T follicular helper cell (primary cell): ENCODE data around the gene SPPL2C.

Experiments used
- DNase-seq: peaks from one replicate; pipeline ENCODE4 v3.0.0-alpha.2; 2020; ENCODE audit warnings: low read depth

Gene SPPL2C

DNA sequence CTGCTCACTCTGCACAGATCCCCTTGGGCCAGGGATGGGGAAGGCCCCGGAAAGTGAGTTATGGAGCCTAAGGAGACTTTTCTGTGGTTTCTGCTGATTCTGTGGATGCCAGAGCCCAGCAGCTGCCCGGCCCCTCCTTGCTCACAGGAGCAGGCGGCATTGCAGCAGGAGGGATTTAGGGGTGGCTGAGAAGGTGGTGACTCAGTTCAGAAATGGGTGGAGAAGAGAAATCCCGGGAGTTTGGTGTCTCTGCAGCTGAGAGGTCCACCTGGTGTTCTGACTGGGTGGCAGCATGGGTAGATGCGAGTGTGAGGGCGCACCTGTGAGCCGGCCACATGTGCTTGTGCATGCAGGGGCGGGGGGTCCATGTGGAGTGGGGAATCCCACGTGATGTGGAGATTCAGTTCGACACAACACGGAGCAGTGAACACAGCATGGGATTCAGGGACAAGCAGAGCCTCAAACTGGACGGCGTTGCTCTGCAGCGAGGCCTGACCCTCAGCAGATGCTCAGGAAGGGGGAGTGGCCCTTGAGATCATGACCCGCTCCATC is 16.0 kb upstream of the SPPL2C start:
- no peak for DNase-seq

DNA sequence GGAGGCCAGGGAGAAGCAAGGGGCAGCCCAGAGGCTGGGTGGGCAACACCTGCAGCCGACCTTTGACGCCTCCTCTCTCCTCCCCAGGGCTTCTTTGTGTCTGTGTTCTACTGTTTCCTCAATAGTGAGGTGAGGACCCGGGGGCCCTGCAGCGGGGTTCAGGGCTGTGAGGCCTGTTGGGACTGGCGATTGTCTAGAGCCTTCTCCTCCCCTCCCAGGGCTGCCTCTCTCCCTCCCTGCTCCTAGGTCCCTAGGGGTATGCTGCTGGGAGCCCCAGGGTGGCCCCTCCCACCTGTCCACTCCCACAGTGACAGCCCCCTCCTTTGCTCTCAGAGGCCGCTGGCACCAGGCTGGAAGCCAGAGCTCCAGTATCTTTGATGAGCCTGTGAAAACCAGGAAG is 10.8 kb upstream of the SPPL2C start:
- no peak for DNase-seq

DNA sequence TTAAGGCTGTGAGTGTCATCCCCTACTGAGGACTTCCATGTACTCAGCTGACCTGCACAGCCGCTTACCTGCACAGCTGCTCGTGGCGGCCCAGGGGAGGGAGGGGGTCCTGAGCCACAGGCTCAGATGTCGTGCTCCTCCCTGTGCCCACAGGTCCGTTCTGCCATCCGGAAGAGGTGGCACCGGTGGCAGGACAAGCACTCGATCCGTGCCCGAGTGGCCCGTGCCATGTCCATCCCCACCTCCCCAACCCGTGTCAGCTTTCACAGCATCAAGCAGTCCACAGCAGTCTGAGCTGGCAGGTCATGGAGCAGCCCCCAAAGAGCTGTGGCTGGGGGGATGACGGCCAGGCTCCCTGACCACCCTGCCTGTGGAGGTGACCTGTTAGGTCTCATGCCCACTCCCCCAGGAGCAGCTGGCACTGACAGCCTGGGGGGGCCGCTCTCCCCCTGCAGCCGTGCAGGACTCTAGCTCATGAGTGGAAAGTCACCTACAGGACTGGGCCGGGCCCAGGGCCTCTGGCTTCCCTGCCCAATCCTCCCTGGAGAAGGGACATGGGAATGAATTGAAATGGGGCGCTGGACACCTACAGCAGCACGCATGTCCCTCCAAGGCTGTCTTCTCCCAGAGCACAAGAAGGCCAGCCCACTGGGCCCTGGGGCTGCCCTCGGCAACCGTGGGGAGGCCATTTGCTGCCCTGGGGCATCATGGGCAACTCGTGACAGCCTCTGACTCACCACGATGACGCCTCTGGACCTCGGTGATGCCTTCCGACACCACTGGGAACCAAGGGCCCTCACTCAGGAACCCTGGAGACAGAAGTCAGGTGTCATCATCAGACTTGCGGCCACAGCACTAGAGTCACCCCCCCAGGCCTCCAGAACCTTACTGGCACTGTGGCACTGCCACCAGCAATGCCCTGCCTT is 9.9 kb upstream of the SPPL2C start:
- no peak for DNase-seq

DNA sequence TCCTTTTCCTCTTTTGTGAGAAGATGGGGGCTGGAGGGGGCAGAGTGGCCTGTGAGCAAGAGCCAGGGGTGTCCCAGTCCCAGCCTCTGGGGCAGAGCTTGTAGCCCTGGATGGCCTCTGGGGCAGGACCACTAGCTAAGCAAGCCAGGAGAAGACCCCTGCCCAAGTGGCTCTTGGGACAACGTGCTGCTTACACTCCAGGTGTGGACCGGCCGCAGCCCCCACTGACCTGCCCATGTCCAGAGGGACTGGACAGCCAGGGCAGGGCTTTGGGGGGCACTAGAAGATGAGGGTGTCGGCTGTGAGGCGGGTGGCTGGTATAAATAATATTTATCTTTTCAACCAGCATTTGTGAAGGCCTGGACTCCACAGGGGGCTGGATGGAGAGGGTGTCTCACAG is 9.2 kb upstream of the SPPL2C start:
- no peak for DNase-seq

DNA sequence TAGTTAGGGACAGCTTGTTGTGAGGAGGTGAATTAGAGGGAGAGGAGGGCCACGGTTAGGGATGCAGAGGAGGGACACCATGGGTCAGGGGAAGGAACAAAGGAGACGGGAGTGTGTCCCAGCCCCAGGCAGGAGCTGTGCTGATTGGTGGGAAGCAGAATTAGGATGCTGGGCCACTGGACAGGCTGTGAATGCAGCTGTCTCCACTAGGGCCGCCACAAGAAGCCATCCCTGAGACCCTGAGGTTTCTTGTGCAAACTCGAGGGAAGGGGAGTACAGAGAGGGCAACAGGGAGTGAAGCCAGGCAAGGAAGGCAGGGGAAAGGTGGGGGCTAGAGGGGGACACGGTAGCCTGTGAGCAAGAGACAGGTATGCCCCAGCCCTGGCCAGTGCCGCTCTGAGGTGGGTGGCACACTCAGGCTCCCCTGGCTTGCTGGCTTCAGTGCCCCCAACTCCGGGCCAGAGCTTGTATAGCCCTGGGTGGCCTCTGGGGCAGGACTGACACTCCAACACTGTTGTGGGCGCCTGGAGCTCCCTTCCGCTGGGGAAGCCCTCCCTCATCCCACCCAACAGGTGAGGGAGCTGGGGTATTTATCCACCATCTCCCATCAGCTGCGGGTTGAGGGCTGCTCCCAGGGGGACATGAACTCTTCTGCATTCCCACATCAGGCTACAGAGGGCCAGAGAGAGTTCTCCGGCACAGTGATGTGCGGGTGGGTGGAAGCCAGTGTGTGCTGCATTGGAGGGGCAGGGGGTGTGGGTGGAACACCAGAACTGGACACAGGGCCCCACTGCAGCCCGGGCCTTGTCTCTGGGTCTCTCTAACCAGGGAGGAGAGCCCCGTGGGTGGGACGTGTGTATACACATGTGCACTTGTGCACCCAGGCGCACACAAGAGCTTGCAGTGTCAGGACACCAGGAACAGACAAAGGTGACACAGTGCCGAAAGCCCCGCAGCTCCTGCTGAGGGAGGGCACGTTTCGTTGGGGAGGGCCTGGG is 8.3 kb upstream of the SPPL2C start:
- no peak for DNase-seq

DNA sequence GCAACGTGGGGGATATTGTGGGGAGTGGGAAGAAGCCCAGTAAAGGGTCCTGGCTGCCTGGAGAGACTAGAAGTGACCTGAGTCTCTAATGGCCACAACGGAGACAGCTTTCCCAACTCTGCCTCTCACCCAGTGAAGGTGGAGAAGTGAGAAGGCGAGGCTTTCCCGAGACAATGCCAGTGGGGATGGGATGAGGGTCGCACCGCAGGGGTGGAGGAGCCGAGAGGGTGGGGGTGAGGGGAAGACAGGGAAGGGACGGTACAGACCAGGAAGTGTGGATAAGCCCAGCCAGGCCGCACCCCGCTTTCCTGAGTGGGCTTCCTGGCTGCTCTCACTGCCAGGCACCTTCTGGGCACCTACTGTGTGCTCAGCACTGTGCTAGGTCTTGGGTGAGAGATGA is 7.5 kb upstream of the SPPL2C start:
- DNase-seq, result no peak

DNA sequence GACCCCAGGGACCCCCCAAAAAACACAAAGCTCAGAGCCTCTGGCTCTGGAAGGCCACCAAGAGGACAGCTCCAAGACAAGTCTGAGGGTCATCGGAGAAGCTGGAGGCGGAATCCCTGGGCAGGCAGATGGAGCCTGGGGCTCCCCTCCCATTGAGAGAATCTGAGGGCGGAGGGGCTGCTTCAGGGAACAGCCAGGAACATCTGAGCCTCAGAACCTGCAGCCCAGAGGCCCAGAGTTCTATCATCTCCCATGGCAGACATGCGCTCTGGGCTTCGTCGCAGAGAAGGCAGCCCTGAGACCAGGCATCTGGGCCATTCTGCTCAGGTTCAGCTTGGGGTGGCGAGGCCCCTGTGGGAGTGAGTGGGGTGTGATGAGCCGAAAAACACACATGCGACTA is 7.1 kb upstream of the SPPL2C start:
- DNase-seq, result no peak

DNA sequence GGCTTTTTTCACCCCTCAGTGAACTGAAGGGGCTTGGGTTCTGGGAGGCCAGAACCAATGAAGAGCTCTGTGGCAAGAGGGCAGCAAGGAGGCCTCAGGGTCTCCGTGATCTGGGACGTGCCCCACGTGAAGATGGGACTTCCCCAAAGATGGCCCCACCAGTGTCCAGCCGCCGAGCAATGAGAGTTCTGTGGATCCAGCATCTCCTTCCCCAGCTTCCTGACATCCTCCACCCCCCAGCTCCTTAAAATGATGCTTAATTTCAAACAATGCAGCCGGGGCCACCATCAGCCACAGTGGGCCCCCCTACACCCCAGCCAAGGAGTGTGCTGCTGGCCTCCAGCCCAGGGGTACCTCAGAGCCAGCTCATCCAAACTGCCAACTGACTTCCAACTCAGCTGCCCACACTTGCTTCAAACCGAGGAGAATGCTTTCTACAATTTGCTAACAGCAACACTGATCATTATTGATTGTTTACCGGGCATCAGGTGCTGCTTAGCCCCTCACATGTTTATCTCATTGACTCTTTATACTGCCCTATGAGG is 5.9 kb upstream of the SPPL2C start:
- no peak for DNase-seq

DNA sequence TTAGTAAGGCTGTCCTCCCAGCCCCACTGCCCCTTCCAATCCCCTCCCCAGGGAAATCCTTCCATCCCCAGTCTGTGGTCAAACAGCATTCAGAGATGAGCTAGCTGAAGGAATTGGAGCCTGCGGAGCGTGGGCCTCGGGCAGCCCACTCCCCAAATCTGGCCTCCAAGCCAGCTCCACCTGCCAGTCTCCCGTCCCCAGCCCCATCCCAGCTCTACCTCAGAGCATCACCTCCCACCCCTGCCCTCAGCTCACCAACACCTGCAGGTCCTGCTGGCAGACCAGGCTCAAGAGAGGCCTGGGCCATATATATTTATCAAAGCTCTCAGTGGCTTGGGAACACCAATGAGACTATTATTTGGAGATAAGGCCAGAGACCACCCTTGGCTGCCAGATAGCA is 5.2 kb upstream of the SPPL2C start:
- DNase-seq, result no peak

DNA sequence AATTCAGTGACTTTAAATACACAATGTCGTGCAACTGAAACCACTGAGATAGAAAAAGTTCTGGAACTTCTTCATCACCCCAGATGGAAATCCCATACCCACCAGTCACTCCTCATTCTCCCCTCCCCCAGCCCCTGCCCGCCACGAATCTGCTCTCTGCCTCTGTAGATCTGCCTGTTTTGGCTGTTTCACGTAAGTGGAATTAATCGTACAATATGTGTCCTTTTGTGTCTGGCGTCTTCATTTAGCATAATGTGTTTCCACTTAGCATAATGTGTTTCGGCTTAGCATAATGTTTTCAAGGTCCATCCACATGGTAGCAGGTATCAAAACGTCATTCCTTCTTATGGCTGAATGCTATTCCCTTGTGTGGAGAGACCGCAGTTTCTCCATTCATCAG is 3.5 kb upstream of the SPPL2C start:
- no peak for DNase-seq

DNA sequence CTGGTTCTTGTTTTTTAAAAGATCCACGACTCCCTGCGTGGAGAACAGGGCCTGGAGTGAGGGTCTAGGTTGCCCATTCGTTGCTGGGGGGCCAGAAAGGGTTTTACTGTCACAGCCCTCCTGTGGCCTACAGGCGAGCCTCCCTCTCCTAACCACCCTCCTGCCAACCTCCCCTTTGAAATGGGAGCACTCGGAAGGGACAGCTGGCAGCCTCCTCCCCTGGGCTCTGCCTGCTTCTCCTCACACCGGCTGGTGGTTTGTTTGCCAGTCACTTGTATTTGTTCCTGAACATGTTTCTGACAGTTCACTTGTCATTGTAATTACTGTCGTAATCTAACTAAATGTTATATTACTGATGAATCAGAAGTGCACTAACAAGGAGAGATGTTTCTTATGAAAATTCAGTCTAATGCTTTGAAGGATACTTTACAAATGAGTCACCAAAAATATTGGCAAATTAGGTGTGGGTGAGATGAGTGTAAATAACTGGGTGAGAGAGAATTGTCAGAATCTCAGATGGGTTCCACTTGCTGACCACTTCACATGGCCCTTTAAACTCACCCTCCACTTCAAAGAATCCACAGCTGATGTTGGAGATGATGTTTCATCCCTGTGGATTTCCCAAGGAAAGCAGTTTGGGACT is 2.7 kb upstream of the SPPL2C start:
- DNase-seq, result no peak

DNA sequence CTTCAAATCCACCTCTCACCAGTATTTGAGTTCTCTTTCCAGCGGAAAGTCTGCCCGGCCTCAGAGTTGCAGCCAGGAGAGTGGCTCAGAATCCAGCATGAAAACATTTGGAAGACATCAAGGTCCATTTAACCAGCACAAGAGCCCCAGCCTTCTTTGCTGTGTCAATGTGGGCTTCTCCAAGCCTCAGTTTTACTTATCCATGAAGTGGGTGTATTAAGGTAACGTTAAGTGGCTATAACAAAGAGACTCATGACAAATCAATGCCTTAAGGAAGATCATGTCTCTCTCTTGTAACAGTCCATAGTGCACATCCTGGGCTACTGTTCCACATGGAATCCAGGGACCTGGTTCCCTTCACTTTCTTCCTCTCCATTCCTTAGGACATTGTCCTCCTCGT is 959 bp upstream of the SPPL2C start:
- DNase-seq, result no peak

DNA sequence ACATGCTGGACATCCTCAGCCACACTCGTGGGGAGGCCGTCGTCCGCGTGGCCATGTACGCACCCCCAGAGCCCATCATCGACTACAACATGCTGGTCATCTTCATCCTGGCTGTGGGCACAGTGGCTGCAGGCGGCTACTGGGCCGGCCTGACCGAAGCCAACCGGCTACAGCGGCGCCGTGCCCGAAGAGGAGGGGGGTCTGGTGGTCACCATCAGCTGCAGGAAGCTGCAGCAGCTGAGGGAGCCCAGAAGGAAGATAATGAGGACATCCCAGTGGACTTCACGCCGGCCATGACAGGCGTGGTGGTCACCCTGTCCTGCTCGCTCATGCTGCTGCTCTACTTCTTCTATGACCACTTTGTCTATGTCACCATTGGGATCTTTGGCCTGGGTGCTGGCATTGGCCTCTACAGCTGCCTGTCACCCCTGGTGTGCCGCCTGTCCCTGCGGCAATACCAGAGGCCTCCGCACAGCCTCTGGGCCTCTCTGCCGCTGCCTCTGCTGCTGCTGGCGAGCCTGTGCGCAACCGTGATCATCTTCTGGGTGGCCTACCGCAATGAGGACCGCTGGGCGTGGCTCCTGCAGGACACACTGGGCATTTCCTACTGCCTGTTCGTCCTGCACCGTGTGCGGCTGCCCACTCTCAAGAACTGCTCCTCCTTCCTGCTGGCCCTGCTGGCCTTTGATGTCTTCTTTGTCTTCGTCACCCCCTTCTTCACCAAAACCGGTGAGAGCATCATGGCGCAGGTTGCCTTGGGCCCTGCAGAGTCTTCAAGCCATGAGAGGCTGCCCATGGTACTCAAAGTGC is 900 bp downstream of the SPPL2C start:
- no peak for DNase-seq

DNA sequence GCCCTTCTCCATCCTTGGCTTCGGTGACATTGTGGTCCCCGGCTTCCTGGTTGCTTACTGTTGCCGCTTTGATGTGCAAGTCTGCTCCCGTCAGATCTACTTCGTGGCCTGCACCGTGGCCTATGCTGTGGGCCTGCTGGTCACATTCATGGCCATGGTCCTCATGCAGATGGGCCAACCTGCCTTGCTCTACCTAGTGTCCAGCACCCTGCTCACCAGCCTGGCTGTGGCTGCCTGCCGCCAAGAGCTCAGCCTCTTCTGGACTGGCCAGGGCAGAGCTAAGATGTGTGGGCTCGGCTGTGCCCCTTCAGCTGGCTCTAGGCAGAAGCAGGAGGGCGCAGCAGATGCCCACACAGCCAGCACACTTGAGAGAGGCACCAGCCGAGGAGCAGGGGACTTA is 1.5 kb downstream of the SPPL2C start:
- no peak for DNase-seq

DNA sequence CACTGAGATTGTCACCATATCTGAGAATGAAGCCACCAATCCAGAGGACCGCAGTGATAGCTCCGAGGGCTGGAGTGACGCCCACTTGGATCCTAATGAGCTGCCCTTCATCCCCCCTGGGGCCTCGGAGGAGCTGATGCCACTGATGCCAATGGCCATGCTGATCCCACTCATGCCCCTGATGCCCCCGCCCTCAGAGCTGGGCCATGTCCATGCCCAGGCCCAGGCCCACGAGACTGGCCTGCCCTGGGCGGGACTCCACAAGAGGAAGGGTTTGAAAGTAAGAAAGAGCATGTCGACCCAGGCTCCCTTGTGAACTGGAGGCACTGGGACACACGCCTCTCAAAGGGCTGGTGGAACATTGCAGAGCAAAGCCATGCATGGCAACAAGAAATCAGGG is 2.0 kb downstream of the SPPL2C start:
- no peak for DNase-seq

DNA sequence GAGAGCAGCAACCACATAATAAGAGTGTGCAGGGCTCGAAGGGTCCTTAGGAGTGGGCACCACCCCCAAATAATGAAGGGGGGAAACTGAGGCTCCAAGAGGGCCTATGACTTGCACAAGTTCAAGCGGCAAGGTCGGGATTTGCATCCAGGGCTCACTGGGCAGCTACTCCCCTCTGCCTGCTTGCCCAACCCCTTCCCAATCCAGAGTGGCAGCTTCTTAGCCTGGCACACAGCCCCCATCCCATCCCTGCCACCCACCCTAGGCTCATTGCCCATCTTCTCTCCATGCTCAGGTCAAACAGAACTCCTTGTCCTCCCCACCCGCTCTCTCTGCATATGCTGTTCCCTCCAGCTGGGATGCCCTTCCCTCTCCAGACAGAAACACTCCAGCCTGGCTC is 2.4 kb downstream of the SPPL2C start:
- no peak for DNase-seq

DNA sequence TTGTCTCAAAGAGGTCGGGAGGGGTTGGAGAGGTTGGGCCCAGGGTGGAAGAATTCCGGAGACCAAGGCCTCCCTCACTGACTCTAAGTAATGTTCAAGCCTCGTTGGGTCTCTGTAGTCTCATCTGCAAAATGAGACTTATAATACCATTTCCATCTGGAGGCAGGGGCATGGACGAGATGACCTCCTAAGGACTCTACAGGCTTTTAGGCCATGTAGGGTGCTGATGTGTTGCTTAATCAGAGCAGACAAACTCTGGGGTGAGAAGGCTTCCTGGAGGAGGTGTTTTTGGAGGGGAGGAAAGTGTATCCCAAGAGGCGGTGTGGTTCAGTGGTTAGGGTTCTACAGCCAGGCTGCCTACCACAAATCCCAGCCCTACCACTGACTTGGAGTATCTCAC is 3.1 kb downstream of the SPPL2C start:
- DNase-seq, result no peak

DNA sequence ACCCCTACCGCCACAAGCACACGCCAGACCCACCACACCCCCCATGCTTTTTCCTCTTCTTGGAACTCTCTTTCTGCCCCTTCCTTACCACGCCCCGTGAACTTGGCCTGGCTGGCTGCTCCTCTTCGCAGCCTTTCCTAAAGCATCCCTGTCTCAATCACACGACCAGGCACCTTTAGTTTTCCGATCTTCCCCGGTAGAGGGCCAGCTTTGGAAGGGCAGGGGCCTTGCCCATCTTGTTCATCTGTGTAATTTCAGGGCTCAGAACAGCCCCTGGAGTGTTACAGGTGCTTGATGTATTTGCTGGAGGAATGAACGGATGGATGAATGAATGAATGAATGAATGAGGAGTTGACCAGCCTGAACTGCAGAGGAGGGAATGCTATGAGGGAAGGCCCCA is 3.7 kb downstream of the SPPL2C start:
- no peak for DNase-seq

DNA sequence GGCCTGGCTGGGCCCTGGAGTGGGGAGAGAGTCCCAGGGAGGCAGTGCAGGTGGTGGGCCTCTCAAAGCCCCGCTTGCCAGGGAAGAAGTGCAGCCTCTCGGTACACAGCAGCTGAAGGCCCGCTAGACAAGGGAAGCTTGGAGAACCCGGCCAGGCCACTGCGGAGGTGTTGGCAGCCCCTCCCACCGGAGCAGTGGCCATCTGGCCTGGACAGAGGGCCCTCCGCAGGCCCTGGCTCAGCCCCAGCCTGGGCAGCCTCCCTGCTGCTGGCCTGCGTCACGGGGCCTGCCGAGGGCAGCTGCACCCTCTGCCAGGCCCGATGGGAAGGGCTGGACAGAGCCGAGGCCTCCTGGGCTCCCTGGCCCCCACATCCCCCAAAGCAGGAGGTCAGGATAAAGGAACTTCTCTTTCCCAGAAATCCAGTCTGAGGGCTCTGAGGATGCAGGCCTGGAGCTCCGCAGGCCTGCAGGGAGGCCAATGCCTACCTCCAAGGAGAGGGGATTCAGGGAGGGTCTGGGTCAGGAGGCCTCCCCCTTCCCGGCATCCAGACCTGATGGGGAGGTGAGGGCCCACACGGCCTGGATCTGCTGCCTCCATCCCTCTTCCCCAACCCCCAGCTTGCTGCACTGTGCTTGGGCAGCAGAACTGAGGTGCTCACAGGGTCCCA is 4.3 kb downstream of the SPPL2C start:
- no peak for DNase-seq

DNA sequence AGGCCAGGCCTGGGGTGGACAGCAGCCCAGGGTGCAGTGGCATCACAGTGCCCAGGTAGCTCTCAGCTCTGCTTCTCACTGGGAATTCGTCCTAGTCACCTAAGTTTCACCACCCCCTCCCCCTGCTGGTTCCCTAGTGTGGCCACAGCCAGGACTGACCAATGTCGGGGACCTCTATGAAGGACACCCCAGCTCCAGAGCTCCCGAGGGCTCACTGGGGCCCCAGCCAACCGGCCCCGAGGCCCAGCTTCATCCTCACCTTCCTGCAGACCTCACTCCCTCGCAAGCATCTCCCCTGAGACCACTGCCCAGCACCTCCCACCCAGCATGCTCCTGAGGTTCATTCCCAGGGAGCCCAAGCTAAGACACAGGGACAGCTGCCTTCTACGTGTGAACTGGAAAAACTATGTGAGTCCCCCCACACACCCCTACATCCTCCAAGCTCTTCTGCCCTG is 4.9 kb downstream of the SPPL2C start:
- DNase-seq, result no peak
